Sigmoid colon (tissue), 7 donors: ENCODE data around the gene MARCO. TPM values are rescaled to one million over a fixed set of nuclear protein-coding genes. Genes with fewer than 3 reads are reported as not detected.

Experiments
- DNase-seq: peaks from one replicate; pipeline ENCODE4 v3.0.0-alpha.2; 2019
- H3K27ac ChIP-seq, 4 donors: fragments of 200-600 bp; sonication (generic); one replicate each; pipeline ENCODE4 v1.5.1; 2016 to 2019; ENCODE audit warnings: mild to moderate bottlenecking in 1 of 4
- H3K27me3 ChIP-seq, 3 donors: fragments of 200-600 bp; sonication (generic); one replicate each; pipeline ENCODE4 v1.5.1; 2019; ENCODE audit warnings: mild to moderate bottlenecking in 1 of 3
- H3K36me3 ChIP-seq, 4 donors: fragments of 200-600 bp; sonication (generic); one replicate each; pipeline ENCODE4 v1.5.1; 2016 to 2019
- H3K4me1 ChIP-seq, 4 donors: fragments of 200-600 bp; sonication (generic); one replicate each; pipeline ENCODE4 v1.5.1; 2017 to 2019
- H3K4me3 ChIP-seq, 4 donors: fragments of 200-600 bp; sonication (generic); one replicate each; pipeline ENCODE4 v1.5.1; 2017 to 2019; ENCODE audit warnings: mild to moderate bottlenecking in 2 of 4, moderate library complexity in 1 of 4
- H3K9me3 ChIP-seq, 4 donors: fragments of 200-600 bp in 3 of 4; sonication (generic) in 3 of 4; one replicate each; pipeline versions ENCODE4 v1.5.1 to v1.6.1; 2013 to 2019
- EP300 ChIP-seq, 4 donors: sonication (generic); formaldehyde crosslinking; IDR thresholded peaks; one replicate each; pipeline ENCODE4 v1.6.1; 2017; ENCODE audit warnings: antibody characterized with exemption in 4 of 4
- POLR2A ChIP-seq, 2 donors: fragments of 450-650 bp; IDR thresholded peaks; one replicate each; pipeline ENCODE4 v1.6.1; 2016; ENCODE audit warnings: antibody characterized with exemption in 2 of 2, mild to moderate bottlenecking in 2 of 2, moderate library complexity in 2 of 2
- POLR2AphosphoS5 ChIP-seq, 4 donors: sonication (generic); formaldehyde crosslinking; IDR thresholded peaks; one replicate each; pipeline ENCODE4 v1.6.1; 2017; ENCODE audit warnings: antibody characterized with exemption in 4 of 4
- WGBS, 2 donors: extraction: QIAGEN DNeasy Blood & Tissue Kit; methylation state at CpG; one replicate each; pipeline ENCODE4 v1.1.7; 2013; 5-methylcytosine and 5-hydroxymethylcytosine counted together
- intact Hi-C: fragments of 100-400 bp; cut with DNase I; formaldehyde crosslinking; loops from one replicate; pipeline ENCODE4 v1.15.1; 2023
- polyA plus RNA-seq, 3 donors: library from polyadenylated mRNA; stranded (reverse); fragments of 200-250 nt; gene quantifications; one replicate each; pipeline ENCODE4 v1.2.3, GENCODE V29; 2013
- total RNA-seq, 4 donors: library from RNA; depleted of rRNA; stranded (reverse); fragments of >200 nt; gene quantifications; one replicate each; pipeline ENCODE4 v1.1.0, GENCODE V29; 2016
- TF ChIP-seq, protein P1 (sequence below), 4 experiments: fragments of 450-650 bp in 3 of 4; fragments of 200-600 bp in 1 of 4; IDR thresholded peaks; one replicate each; pipeline ENCODE4 v1.5.1; 2016 to 2019; ENCODE audit warnings: antibody characterized with exemption in 4 of 4, mild to moderate bottlenecking in 3 of 4, moderate library complexity in 2 of 4
- donor health status: healthy with polysubstance abuse.
- donor health status: Bipolar disorder and iron deficiency.
- donor health status: healthy.

The MARCO gene
- total and polyA plus RNA-seq, 7 donors, result 3.3 to 18.7 (median 10.6) TPM; not detected in 1

- H3K4me3 ChIP-seq, result no peak overlapping the region
- no peak overlapping the region for H3K27ac ChIP-seq
- DNase-seq, result no peak
- intact Hi-C loops, result no loop called here
- WGBS, 2 donors, result 84 to 92% methylated on average over 4 of the region's 4 CpGs
- H3K36me3 ChIP-seq, result no peaks in the 10 kb centered on the region
- no peaks in the 10 kb centered on the region for H3K4me1 ChIP-seq
- TF ChIP-seq, protein P1, sequence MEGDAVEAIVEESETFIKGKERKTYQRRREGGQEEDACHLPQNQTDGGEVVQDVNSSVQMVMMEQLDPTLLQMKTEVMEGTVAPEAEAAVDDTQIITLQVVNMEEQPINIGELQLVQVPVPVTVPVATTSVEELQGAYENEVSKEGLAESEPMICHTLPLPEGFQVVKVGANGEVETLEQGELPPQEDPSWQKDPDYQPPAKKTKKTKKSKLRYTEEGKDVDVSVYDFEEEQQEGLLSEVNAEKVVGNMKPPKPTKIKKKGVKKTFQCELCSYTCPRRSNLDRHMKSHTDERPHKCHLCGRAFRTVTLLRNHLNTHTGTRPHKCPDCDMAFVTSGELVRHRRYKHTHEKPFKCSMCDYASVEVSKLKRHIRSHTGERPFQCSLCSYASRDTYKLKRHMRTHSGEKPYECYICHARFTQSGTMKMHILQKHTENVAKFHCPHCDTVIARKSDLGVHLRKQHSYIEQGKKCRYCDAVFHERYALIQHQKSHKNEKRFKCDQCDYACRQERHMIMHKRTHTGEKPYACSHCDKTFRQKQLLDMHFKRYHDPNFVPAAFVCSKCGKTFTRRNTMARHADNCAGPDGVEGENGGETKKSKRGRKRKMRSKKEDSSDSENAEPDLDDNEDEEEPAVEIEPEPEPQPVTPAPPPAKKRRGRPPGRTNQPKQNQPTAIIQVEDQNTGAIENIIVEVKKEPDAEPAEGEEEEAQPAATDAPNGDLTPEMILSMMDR (IDR thresholded peaks at IDR 0.05), result no peak
- TF ChIP-seq EP300 (IDR thresholded peaks at IDR 0.05) (no peak), POLR2AphosphoS5 (IDR thresholded peaks at IDR 0.05) (no peak), POLR2A (IDR thresholded peaks at IDR 0.05) (no peak)
- H3K27me3 ChIP-seq, result no peaks in the 10 kb centered on the region
- no peaks in the 10 kb centered on the region for H3K9me3 ChIP-seq
Measured at GRCh38 chr2:118909191-118909590, 32.8 kb upstream of the MARCO start.

GRCh38 chr2:118911166-118911856, 30.7 kb upstream of the MARCO start:
- Histone ChIP-seq H3K4me1 (no peaks in the 10 kb centered on the region), H3K36me3 (no peaks in the 10 kb centered on the region), H3K27ac (no peak overlapping the region), H3K27me3 (no peaks in the 10 kb centered on the region), H3K9me3 (no peaks in the 10 kb centered on the region), H3K4me3 (no peak overlapping the region)
- intact Hi-C loops, result no loop called here
- no peak for TF ChIP-seq EP300 (IDR thresholded peaks at IDR 0.05)
- TF ChIP-seq, protein P1 (IDR thresholded peaks at IDR 0.05), result no peak
- no peak for DNase-seq
- WGBS, 2 donors, result 51 to 63% methylated on average over 5 of the region's 5 CpGs

- intact Hi-C loops, result no loop called here
- H3K4me1 ChIP-seq, result no peaks in the 10 kb centered on the region
- TF ChIP-seq EP300 (IDR thresholded peaks at IDR 0.05) (no peak), POLR2A (IDR thresholded peaks at IDR 0.05) (no peak), POLR2AphosphoS5 (IDR thresholded peaks at IDR 0.05) (no peak)
- TF ChIP-seq, protein P1 (IDR thresholded peaks at IDR 0.05), result no peak
Measured at GRCh38 chr2:118911936-118912335, 30.1 kb upstream of the MARCO start.

GRCh38 chr2:118913131-118913802, 28.7 kb upstream of the MARCO start:
- WGBS, 2 donors, result 80% methylated on average over 3 of the region's 3 CpGs
- H3K4me1 ChIP-seq, result no peaks in the 10 kb centered on the region
- no peaks in the 10 kb centered on the region for H3K9me3 ChIP-seq
- H3K4me3 ChIP-seq, result no peak overlapping the region
- H3K36me3 ChIP-seq, result no peaks in the 10 kb centered on the region
- TF ChIP-seq POLR2AphosphoS5 (IDR thresholded peaks at IDR 0.05) (no peak), EP300 (IDR thresholded peaks at IDR 0.05) (no peak)
- no peak for DNase-seq
- intact Hi-C loops, result no loop called here
- H3K27me3 ChIP-seq, result no peaks in the 10 kb centered on the region
- no peak overlapping the region for H3K27ac ChIP-seq

More at GRCh38 chr2:118911936-118912335, 30.1 kb upstream of the MARCO start:
- no peak overlapping the region for H3K27ac ChIP-seq
- H3K9me3 ChIP-seq, result no peaks in the 10 kb centered on the region
- DNase-seq, result no peak
- H3K4me3 ChIP-seq, result no peak overlapping the region
- 80 to 91% methylated on average over 8 of the region's 8 CpGs for WGBS, 2 donors
- no peaks in the 10 kb centered on the region for H3K27me3 ChIP-seq
- no peaks in the 10 kb centered on the region for H3K36me3 ChIP-seq

- WGBS, 2 donors, result 90 to 94% methylated on average over 3 of the region's 3 CpGs
- Histone ChIP-seq H3K27ac (no peak overlapping the region), H3K4me3 (no peak overlapping the region), H3K36me3 (no peaks in the 10 kb centered on the region), H3K9me3 (no peaks in the 10 kb centered on the region), H3K4me1 (no peaks in the 10 kb centered on the region), H3K27me3 (no peaks in the 10 kb centered on the region)
- no peak for DNase-seq
- intact Hi-C loops, result no loop called here
- TF ChIP-seq POLR2A (IDR thresholded peaks at IDR 0.05) (no peak), POLR2AphosphoS5 (IDR thresholded peaks at IDR 0.05) (no peak)
- TF ChIP-seq, protein P1 (IDR thresholded peaks at IDR 0.05), result no peak
Measured at GRCh38 chr2:118913803-118914645, 28.0 kb upstream of the MARCO start.
